MM.1S (cell line): Measurements from ENCODE around the gene NOBOX.

Source experiments
- CTCF ChIP-seq: fragments of 300-600 bp; sonication (generic); IDR thresholded peaks from 2 replicates; pipeline ENCODE4 v1.5.1; 2016; ENCODE audit warnings: antibody characterized with exemption, low read length, mixed read lengths
- EZH2 ChIP-seq: fragments of 300-600 bp; sonication (generic); optimal IDR thresholded peaks from 2 replicates; pipeline ENCODE3; 2017; ENCODE audit warnings: low read depth, mild to moderate bottlenecking, antibody characterized with exemption, low read length, mixed read lengths
- EZH2phosphoT487 ChIP-seq: fragments of 300-600 bp; sonication (generic); IDR thresholded peaks from 2 replicates; pipeline ENCODE4 v1.6.1; 2018; ENCODE audit warnings: antibody characterized with exemption, low read length

DNA sequence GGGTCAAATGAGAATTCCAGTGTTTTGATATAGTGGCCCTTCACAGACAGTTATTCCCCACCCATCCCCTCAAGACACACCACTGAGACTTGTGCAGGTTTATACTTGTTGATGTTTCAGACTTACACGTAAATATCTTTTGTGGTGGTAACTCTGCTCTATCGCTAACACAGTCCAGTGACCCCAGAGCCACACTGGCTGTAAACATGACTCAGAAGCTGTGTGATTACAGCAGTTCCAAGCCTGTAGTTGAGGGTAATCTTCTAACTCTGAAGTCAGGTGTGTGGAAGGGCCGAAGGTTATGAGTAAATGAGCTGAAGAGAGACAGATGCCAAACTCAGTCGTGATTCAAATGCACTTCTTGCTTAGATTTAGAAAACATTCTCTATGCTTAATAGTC lies 19.4 kb downstream of the NOBOX start:
- TF ChIP-seq CTCF (no peak), EZH2 (no peak), EZH2phosphoT487 (no peak)
